T-helper 2 cell treated with Interferon-gamma antibody and Interleukin-4, amounts not matched to agents 5 μg/mL and 100 μg/mL, for 36 hours (primary cell): Measurements from ENCODE around the gene CLIP1.

ENCODE experiments used
- DNase-seq: peaks from one replicate; pipeline ENCODE4 v3.0.0; 2021; ENCODE audit warnings: low spot score
- H3K27ac Mint-ChIP-seq: one replicate; pipeline ENCODE4 v1.8.0; 2021; ENCODE audit warnings: mild to moderate bottlenecking, mixed read lengths
- H3K27me3 Mint-ChIP-seq: one replicate; pipeline ENCODE4 v1.8.0; 2021; ENCODE audit warnings: low read depth, mixed read lengths
- H3K36me3 Mint-ChIP-seq: one replicate; pipeline ENCODE4 v1.8.0; 2021; ENCODE audit warnings: low read depth, mixed read lengths
- H3K4me1 Mint-ChIP-seq: one replicate; pipeline ENCODE4 v1.8.0; 2021; ENCODE audit warnings: low read depth, mixed read lengths
- H3K4me3 Mint-ChIP-seq: one replicate; pipeline ENCODE4 v1.8.0; 2022; ENCODE audit warnings: mild to moderate bottlenecking, moderate library complexity, mixed read lengths
- H3K9me3 Mint-ChIP-seq: one replicate; pipeline ENCODE4 v1.8.0; 2021; ENCODE audit warnings: mixed read lengths

The CLIP1 gene

GRCh38 chr12:122348505-122348904 lies 74.0 kb downstream of the CLIP1 start:
- Mint-ChIP-seq H3K9me3 (no peaks in the 10 kb centered on the region), H3K27ac (no peak overlapping the region), H3K4me1 (no peaks in the 10 kb centered on the region), H3K4me3 (no peak overlapping the region), H3K36me3 (peaks cover 23% of the 10 kb centered on the region), H3K27me3 (no peaks in the 10 kb centered on the region)
- DNase-seq = no peak

- Mint-ChIP-seq H3K4me3 (no peak overlapping the region), H3K36me3 (peaks cover 22% of the 10 kb centered on the region), H3K4me1 (no peaks in the 10 kb centered on the region), H3K9me3 (no peaks in the 10 kb centered on the region), H3K27ac (no peak overlapping the region), H3K27me3 (no peaks in the 10 kb centered on the region)
- DNase-seq = no peak
These were observed 76.4 kb downstream of the CLIP1 start for GRCh38 chr12:122346054-122346453.

- H3K27ac Mint-ChIP-seq = no peak overlapping the region
- peaks cover 16% of the 10 kb centered on the region for H3K36me3 Mint-ChIP-seq
- H3K27me3 Mint-ChIP-seq = no peaks in the 10 kb centered on the region
- no peaks in the 10 kb centered on the region for H3K4me1 Mint-ChIP-seq
- no peaks in the 10 kb centered on the region for H3K9me3 Mint-ChIP-seq
- DNase-seq = no peak
- H3K4me3 Mint-ChIP-seq = no peak overlapping the region
These were observed 77.4 kb downstream of the CLIP1 start for GRCh38 chr12:122345042-122345441.

- peak overlapping the region; percentile 80 for H3K27ac Mint-ChIP-seq
- peaks cover 12% of the 10 kb centered on the region for H3K4me1 Mint-ChIP-seq
- peaks cover 31% of the 10 kb centered on the region for H3K36me3 Mint-ChIP-seq
- no peak overlapping the region for H3K4me3 Mint-ChIP-seq
- no peaks in the 10 kb centered on the region for H3K9me3 Mint-ChIP-seq
- no peaks in the 10 kb centered on the region for H3K27me3 Mint-ChIP-seq
- peak; percentile 27 for DNase-seq
These were observed 86.2 kb downstream of the CLIP1 start for GRCh38 chr12:122336015-122336946.

- Mint-ChIP-seq H3K4me3 (no peak overlapping the region), H3K36me3 (peaks cover 27% of the 10 kb centered on the region), H3K4me1 (peaks cover 12% of the 10 kb centered on the region), H3K27me3 (no peaks in the 10 kb centered on the region), H3K27ac (no peak overlapping the region), H3K9me3 (no peaks in the 10 kb centered on the region)
- DNase-seq = no peak
These were observed 89.1 kb downstream of the CLIP1 start for GRCh38 chr12:122333142-122334087.

- H3K9me3 Mint-ChIP-seq = no peaks in the 10 kb centered on the region
- no peaks in the 10 kb centered on the region for H3K27me3 Mint-ChIP-seq
- peak overlapping the region; percentile 79 for H3K27ac Mint-ChIP-seq
- H3K4me1 Mint-ChIP-seq = peaks cover 18% of the 10 kb centered on the region
- DNase-seq = no peak
- H3K4me3 Mint-ChIP-seq = no peak overlapping the region
- peaks cover 28% of the 10 kb centered on the region for H3K36me3 Mint-ChIP-seq
These were observed 94.7 kb downstream of the CLIP1 start for GRCh38 chr12:122327494-122328385.

- Mint-ChIP-seq H3K36me3 (peaks cover 32% of the 10 kb centered on the region), H3K4me3 (no peak overlapping the region), H3K27me3 (no peaks in the 10 kb centered on the region), H3K4me1 (peaks cover 18% of the 10 kb centered on the region), H3K27ac (peak overlapping the region; percentile 55), H3K9me3 (no peaks in the 10 kb centered on the region)
- no peak for DNase-seq
These were observed 95.5 kb downstream of the CLIP1 start for GRCh38 chr12:122327014-122327413.

GRCh38 chr12:122326586-122326985 lies 95.9 kb downstream of the CLIP1 start:
- H3K4me3 Mint-ChIP-seq = peak overlapping the region; percentile 21
- H3K27ac Mint-ChIP-seq = peak overlapping the region; percentile 55
- H3K27me3 Mint-ChIP-seq = no peaks in the 10 kb centered on the region
- no peaks in the 10 kb centered on the region for H3K9me3 Mint-ChIP-seq
- no peak for DNase-seq
- H3K36me3 Mint-ChIP-seq = peaks cover 32% of the 10 kb centered on the region
- H3K4me1 Mint-ChIP-seq = peaks cover 18% of the 10 kb centered on the region

GRCh38 chr12:122323311-122324019 lies 99.0 kb downstream of the CLIP1 start:
- DNase-seq = no peak
- Mint-ChIP-seq H3K36me3 (peaks cover 39% of the 10 kb centered on the region), H3K9me3 (no peaks in the 10 kb centered on the region), H3K4me1 (peaks cover 18% of the 10 kb centered on the region), H3K27me3 (no peaks in the 10 kb centered on the region), H3K27ac (no peak overlapping the region), H3K4me3 (no peak overlapping the region)

- no peak overlapping the region for H3K4me3 Mint-ChIP-seq
- H3K27me3 Mint-ChIP-seq = no peaks in the 10 kb centered on the region
- no peaks in the 10 kb centered on the region for H3K9me3 Mint-ChIP-seq
- H3K36me3 Mint-ChIP-seq = peaks cover 35% of the 10 kb centered on the region
- peaks cover 12% of the 10 kb centered on the region for H3K4me1 Mint-ChIP-seq
- no peak for DNase-seq
- no peak overlapping the region for H3K27ac Mint-ChIP-seq
These were observed 100.0 kb downstream of the CLIP1 start for GRCh38 chr12:122322501-122322900.

- Mint-ChIP-seq H3K27ac (no peak overlapping the region), H3K4me3 (no peak overlapping the region), H3K9me3 (no peaks in the 10 kb centered on the region), H3K4me1 (no peaks in the 10 kb centered on the region), H3K27me3 (no peaks in the 10 kb centered on the region), H3K36me3 (peaks cover 43% of the 10 kb centered on the region)
- no peak for DNase-seq
These were observed 103.6 kb downstream of the CLIP1 start for GRCh38 chr12:122318607-122319605.

GRCh38 chr12:122312926-122313325 lies 109.5 kb downstream of the CLIP1 start:
- H3K27ac Mint-ChIP-seq = no peak overlapping the region
- peaks cover 30% of the 10 kb centered on the region for H3K36me3 Mint-ChIP-seq
- no peaks in the 10 kb centered on the region for H3K9me3 Mint-ChIP-seq
- H3K4me1 Mint-ChIP-seq = no peaks in the 10 kb centered on the region
- H3K27me3 Mint-ChIP-seq = no peaks in the 10 kb centered on the region
- no peak overlapping the region for H3K4me3 Mint-ChIP-seq
- DNase-seq = no peak
